ENCODE data around the gene STAT1. TPM values are rescaled to one million over a fixed set of nuclear protein-coding genes. Genes with fewer than 3 reads are reported as not detected.

STAT1 gene
- total RNA-seq, 1 donor from 2014 or later, result 12.4 TPM

GRCh38 chr2:190935054-190935453 is 78.9 kb downstream of the STAT1 start:
- no peak for DNase-seq
- H3K4me1 Mint-ChIP-seq (ENCODE audit: low read depth, unreplicated experiment), result no peaks in the 10 kb centered on the region
- no peak for TF ChIP-seq CTCF (IDR thresholded peaks at IDR 0.05; ENCODE audit: partially characterized antibody, unreplicated experiment)
- H3K27ac Mint-ChIP-seq (ENCODE audit: unreplicated experiment), result no peak overlapping the region
- no peak overlapping the region for H3K4me3 Mint-ChIP-seq (ENCODE audit: unreplicated experiment)
- H3K27me3 Mint-ChIP-seq (ENCODE audit: unreplicated experiment), result no peaks in the 10 kb centered on the region
- H3K36me3 Mint-ChIP-seq (ENCODE audit: unreplicated experiment), result no peaks in the 10 kb centered on the region
- H3K9me3 Mint-ChIP-seq (ENCODE audit: unreplicated experiment), result no peaks in the 10 kb centered on the region

GRCh38 chr2:190933361-190933760 is 80.6 kb downstream of the STAT1 start:
- no peak for TF ChIP-seq CTCF (IDR thresholded peaks at IDR 0.05; ENCODE audit: partially characterized antibody, unreplicated experiment)
- Mint-ChIP-seq H3K27me3 (ENCODE audit: unreplicated experiment) (no peaks in the 10 kb centered on the region), H3K4me1 (ENCODE audit: low read depth, unreplicated experiment) (no peaks in the 10 kb centered on the region), H3K4me3 (ENCODE audit: unreplicated experiment) (no peak overlapping the region), H3K27ac (ENCODE audit: unreplicated experiment) (no peak overlapping the region), H3K9me3 (ENCODE audit: unreplicated experiment) (no peaks in the 10 kb centered on the region), H3K36me3 (ENCODE audit: unreplicated experiment) (no peaks in the 10 kb centered on the region)
- no peak for DNase-seq

GRCh38 chr2:190932514-190932913 is 81.5 kb downstream of the STAT1 start:
- Mint-ChIP-seq H3K27me3 (ENCODE audit: unreplicated experiment) (no peaks in the 10 kb centered on the region), H3K36me3 (ENCODE audit: unreplicated experiment) (no peaks in the 10 kb centered on the region), H3K27ac (ENCODE audit: unreplicated experiment) (no peak overlapping the region), H3K4me3 (ENCODE audit: unreplicated experiment) (no peak overlapping the region), H3K4me1 (ENCODE audit: low read depth, unreplicated experiment) (no peaks in the 10 kb centered on the region), H3K9me3 (ENCODE audit: unreplicated experiment) (no peaks in the 10 kb centered on the region)
- no peak for DNase-seq
- TF ChIP-seq CTCF (IDR thresholded peaks at IDR 0.05; ENCODE audit: partially characterized antibody, unreplicated experiment), result no peak

- Mint-ChIP-seq H3K4me1 (ENCODE audit: low read depth, unreplicated experiment) (no peaks in the 10 kb centered on the region), H3K4me3 (ENCODE audit: unreplicated experiment) (no peak overlapping the region), H3K27me3 (ENCODE audit: unreplicated experiment) (no peaks in the 10 kb centered on the region), H3K9me3 (ENCODE audit: unreplicated experiment) (no peaks in the 10 kb centered on the region), H3K36me3 (ENCODE audit: unreplicated experiment) (no peaks in the 10 kb centered on the region), H3K27ac (ENCODE audit: unreplicated experiment) (no peak overlapping the region)
- DNase-seq, result no peak
- TF ChIP-seq CTCF (IDR thresholded peaks at IDR 0.05; ENCODE audit: partially characterized antibody, unreplicated experiment), result no peak
Observed at GRCh38 chr2:190930411-190930810, 83.6 kb downstream of the STAT1 start.

- Mint-ChIP-seq H3K4me3 (ENCODE audit: unreplicated experiment) (no peak overlapping the region), H3K9me3 (ENCODE audit: unreplicated experiment) (no peaks in the 10 kb centered on the region), H3K4me1 (ENCODE audit: low read depth, unreplicated experiment) (no peaks in the 10 kb centered on the region), H3K36me3 (ENCODE audit: unreplicated experiment) (no peaks in the 10 kb centered on the region), H3K27ac (ENCODE audit: unreplicated experiment) (no peak overlapping the region), H3K27me3 (ENCODE audit: unreplicated experiment) (no peaks in the 10 kb centered on the region)
- TF ChIP-seq CTCF (IDR thresholded peaks at IDR 0.05; ENCODE audit: partially characterized antibody, unreplicated experiment), result no peak
- DNase-seq, result no peak
Observed at GRCh38 chr2:190929919-190930318, 84.1 kb downstream of the STAT1 start.
